ENCODE results near the gene YARS1. TPM values are rescaled to one million over a fixed set of nuclear protein-coding genes. Genes with fewer than 3 reads are reported as not detected.

The YARS1 gene
- total RNA-seq, 1 experiment from 2014 or later, result 115 TPM

DNA sequence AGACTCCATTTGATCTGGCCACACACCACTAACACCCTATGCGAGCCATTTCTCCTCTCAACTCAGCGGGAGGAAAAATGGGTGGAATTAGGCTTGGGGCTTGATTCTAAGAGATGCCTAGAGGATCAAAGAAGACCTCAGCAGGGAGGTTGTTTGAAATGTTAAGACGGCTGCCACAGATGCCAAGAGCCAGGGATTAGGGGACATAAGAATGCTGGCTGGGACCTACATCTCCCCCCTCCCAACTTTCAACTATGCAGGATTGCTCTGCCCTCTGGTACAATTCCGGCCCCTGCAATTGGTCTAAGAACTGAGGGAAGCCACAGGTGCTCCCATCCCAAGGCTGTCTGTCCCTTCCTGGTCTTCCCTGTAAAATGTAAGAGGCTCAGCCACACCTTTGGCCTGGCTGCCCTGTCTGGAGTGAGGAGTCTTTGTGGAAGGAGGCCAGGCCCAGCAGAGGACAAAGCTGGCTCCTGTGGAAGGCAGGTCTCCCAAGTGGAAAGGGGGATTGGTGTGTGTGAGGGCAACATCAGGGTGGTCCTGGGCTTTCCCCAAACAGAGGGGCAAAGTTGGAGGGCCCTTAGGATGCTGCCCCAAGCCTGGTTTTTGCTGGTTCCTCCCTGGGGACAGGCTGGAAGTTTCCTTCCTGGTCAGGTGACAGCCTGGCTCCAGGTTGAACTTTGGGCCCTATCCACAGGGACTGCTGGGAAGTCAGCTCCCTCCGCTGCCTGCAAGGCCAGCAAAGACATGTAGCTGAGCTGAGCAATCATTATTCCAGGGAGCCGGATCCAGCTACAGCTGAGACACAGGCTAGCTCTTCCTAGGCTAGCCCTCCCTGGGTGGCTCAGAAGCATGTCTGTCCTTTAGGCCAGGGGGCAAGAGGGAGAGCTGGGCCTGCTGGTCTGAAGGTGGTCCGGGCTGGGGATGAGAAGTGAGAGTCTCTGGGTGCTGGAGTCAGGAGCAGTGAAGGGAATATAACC lies 80.1 kb downstream of the YARS1 start:
- no peak overlapping the region for H3K4me3 ChIP-seq (ENCODE audit: low read length)
- DNase-seq, result no peak
- no peak overlapping the region for H3K27ac ChIP-seq (ENCODE audit: low read length)
- H3K9me3 ChIP-seq (ENCODE audit: low read length), result no peaks in the 10 kb centered on the region
- no peaks in the 10 kb centered on the region for H4K20me1 ChIP-seq (ENCODE audit: low read length)
- no TSS peak for BruUV-seq (replicated peaks)
- H3K4me2 ChIP-seq (ENCODE audit: low read length), result no peak overlapping the region
- H3K36me3 ChIP-seq (ENCODE audit: low read depth, low read length), result no peaks in the 10 kb centered on the region
- no peak overlapping the region for H2AFZ ChIP-seq (ENCODE audit: low read length)
- CTCF ChIA-PET, result no interaction called here
- H3K79me2 ChIP-seq (ENCODE audit: low read length), result peaks cover 11% of the 10 kb centered on the region
- no peak overlapping the region for H3K9ac ChIP-seq (ENCODE audit: low read length)
- no peaks in the 10 kb centered on the region for H3K27me3 ChIP-seq (ENCODE audit: low read length)
- peaks cover 6% of the 10 kb centered on the region for H3K4me1 ChIP-seq (ENCODE audit: insufficient read depth, low read length)
- intact Hi-C loops (cut with micrococcal nuclease), result no loop called here
- no peaks in the 10 kb centered on the region for H3F3A ChIP-seq (ENCODE audit: low read length, unreplicated experiment)
- no peaks in the 10 kb centered on the region for H3K9me2 ChIP-seq (replicated peaks; ENCODE audit: low read length)
- POLR2A ChIA-PET (ENCODE audit: unreplicated experiment), result no interaction called here
- TF ChIP-seq, protein P1, sequence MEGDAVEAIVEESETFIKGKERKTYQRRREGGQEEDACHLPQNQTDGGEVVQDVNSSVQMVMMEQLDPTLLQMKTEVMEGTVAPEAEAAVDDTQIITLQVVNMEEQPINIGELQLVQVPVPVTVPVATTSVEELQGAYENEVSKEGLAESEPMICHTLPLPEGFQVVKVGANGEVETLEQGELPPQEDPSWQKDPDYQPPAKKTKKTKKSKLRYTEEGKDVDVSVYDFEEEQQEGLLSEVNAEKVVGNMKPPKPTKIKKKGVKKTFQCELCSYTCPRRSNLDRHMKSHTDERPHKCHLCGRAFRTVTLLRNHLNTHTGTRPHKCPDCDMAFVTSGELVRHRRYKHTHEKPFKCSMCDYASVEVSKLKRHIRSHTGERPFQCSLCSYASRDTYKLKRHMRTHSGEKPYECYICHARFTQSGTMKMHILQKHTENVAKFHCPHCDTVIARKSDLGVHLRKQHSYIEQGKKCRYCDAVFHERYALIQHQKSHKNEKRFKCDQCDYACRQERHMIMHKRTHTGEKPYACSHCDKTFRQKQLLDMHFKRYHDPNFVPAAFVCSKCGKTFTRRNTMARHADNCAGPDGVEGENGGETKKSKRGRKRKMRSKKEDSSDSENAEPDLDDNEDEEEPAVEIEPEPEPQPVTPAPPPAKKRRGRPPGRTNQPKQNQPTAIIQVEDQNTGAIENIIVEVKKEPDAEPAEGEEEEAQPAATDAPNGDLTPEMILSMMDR (conservative IDR thresholded peaks at IDR 0.05; ENCODE audit: low read depth, low read length), result no peak
- TF ChIP-seq EZH2 (IDR thresholded peaks at IDR 0.05; ENCODE audit: low read length, unreplicated experiment) (no peak), EZH2phosphoT487 (IDR thresholded peaks at IDR 0.05; ENCODE audit: borderline replicate concordance, low read length) (no peak)
- no peak for ATAC-seq

- TF ChIP-seq EZH2phosphoT487 (IDR thresholded peaks at IDR 0.05; ENCODE audit: borderline replicate concordance, low read length) (no peak), EZH2 (IDR thresholded peaks at IDR 0.05; ENCODE audit: low read length, unreplicated experiment) (no peak)
- TF ChIP-seq, protein P1 (conservative IDR thresholded peaks at IDR 0.05; ENCODE audit: low read depth, low read length), result no peak
- CTCF ChIA-PET, result no interaction called here
- H3K9ac ChIP-seq (ENCODE audit: low read length), result no peak overlapping the region
These were observed 83.4 kb downstream of the YARS1 start for GRCh38 chr1:32733582-32734321.

More at GRCh38 chr1:32733582-32734321, 83.4 kb downstream of the YARS1 start:
- no TSS peak for BruUV-seq (replicated peaks)
- POLR2A ChIA-PET (ENCODE audit: unreplicated experiment), result no interaction called here
- no peaks in the 10 kb centered on the region for H3K9me2 ChIP-seq (replicated peaks; ENCODE audit: low read length)
- no peaks in the 10 kb centered on the region for H3K36me3 ChIP-seq (ENCODE audit: low read depth, low read length)
- no peak overlapping the region for H3K4me2 ChIP-seq (ENCODE audit: low read length)
- H3K9me3 ChIP-seq (ENCODE audit: low read length), result no peaks in the 10 kb centered on the region
- no peak for ATAC-seq
- no peaks in the 10 kb centered on the region for H4K20me1 ChIP-seq (ENCODE audit: low read length)
- intact Hi-C loops (cut with micrococcal nuclease), result no loop called here
- H3F3A ChIP-seq (ENCODE audit: low read length, unreplicated experiment), result no peaks in the 10 kb centered on the region
- H3K4me3 ChIP-seq (ENCODE audit: low read length), result no peak overlapping the region
- H2AFZ ChIP-seq (ENCODE audit: low read length), result no peak overlapping the region
- no peaks in the 10 kb centered on the region for H3K79me2 ChIP-seq (ENCODE audit: low read length)
- H3K4me1 ChIP-seq (ENCODE audit: insufficient read depth, low read length), result peaks cover 21% of the 10 kb centered on the region
- no peaks in the 10 kb centered on the region for H3K27me3 ChIP-seq (ENCODE audit: low read length)
- H3K27ac ChIP-seq (ENCODE audit: low read length), result no peak overlapping the region
- no peak for DNase-seq
